ENCODE results near the gene KCTD18.

GRCh38 chr2:200471928-200472645 lies 37.8 kb downstream of the KCTD18 start:
- TF ChIP-seq CTCF (IDR thresholded peaks at IDR 0.05) (no peak), ZFX (IDR thresholded peaks at IDR 0.05; ENCODE audit: borderline replicate concordance) (no peak)

Measured in 22Rv1 (cell line).